Left lung (tissue), 10 donors: Measurements from ENCODE around the gene BCAS1. TPM values are rescaled to one million over a fixed set of nuclear protein-coding genes. Genes with fewer than 3 reads are reported as not detected.
A peak's percentile ranks its signal among the peaks of the same experiment; 100 is the strongest.

Experiments used
- ATAC-seq: fragments of 200-7000 bp; cut with Tn5 transposase; one replicate; pipeline ENCODE4 v1.9.1; 2020; ENCODE audit warnings: moderate library complexity
- DNase-seq, 4 donors: peaks; one replicate each; pipeline ENCODE4 v3.0.0-alpha.2; 2013 to 2020
- H3K27ac ChIP-seq, 2 donors: fragments of 200-600 bp; sonication (generic) in 1 of 2; one replicate each; pipeline versions ENCODE4 v1.5.0 to v1.8.0; 2020 to 2021
- H3K27me3 ChIP-seq, 2 donors: fragments of 200-600 bp; sonication (generic) in 1 of 2; one replicate each; pipeline versions ENCODE4 v1.5.0 to v1.8.0; 2020 to 2021
- H3K36me3 ChIP-seq, 2 donors: fragments of 200-600 bp; sonication (generic) in 1 of 2; one replicate each; pipeline versions ENCODE4 v1.5.0 to v1.8.0; 2020 to 2021
- H3K4me1 ChIP-seq, 2 donors: fragments of 200-600 bp; one replicate each; pipeline ENCODE4 v1.8.0; 2021
- H3K4me3 ChIP-seq, 2 donors: fragments of 200-600 bp; sonication (generic) in 1 of 2; one replicate each; pipeline versions ENCODE4 v1.5.0 to v1.8.0; 2020 to 2021; ENCODE audit warnings: mild to moderate bottlenecking in 1 of 2
- H3K9me3 ChIP-seq, 2 donors: fragments of 200-600 bp; sonication (generic) in 1 of 2; one replicate each; pipeline versions ENCODE4 v1.5.0 to v1.8.0; 2020 to 2021
- intact Hi-C, 2 donors: fragments of 100-400 bp; cut with DNase I; formaldehyde crosslinking; loops; one replicate each; pipeline versions ENCODE4 v1.11.2 to v1.14.2; 2022
- polyA plus RNA-seq, 6 donors: library from polyadenylated mRNA; unstranded; fragments of 120-200 nt; gene quantifications; one replicate each; pipeline ENCODE4 v1.2.1, GENCODE V29; 2013; ENCODE audit not compliant: insufficient read length in 6 of 6
- total RNA-seq, 2 donors: library from RNA; stranded (reverse); fragmentation: NEBNext Ultra II Directional; extraction: Animal tissue kit (Norgen Biotek cat#: 25700); gene quantifications; one replicate each; pipeline ENCODE4 v1.2.1, GENCODE V29; 2021
- TF ChIP-seq, protein P1 (sequence below), 2 donors: fragments of 200-600 bp; sonication (generic) in 1 of 2; IDR thresholded peaks; one replicate each; pipeline versions ENCODE4 v1.5.0 to v1.8.0; 2021; ENCODE audit warnings: antibody characterized with exemption in 2 of 2
- donor health status: DM: no; HTN: yes; CAD: no.
- donor health status: DM: no; HTN: no; CAD: no.

Gene BCAS1
- total and polyA plus RNA-seq, 8 donors: 0.44 to 1.6 (median 0.81) TPM

GRCh38 chr20:54110457-54110856 lies 40.1 kb upstream of the BCAS1 start:
- ATAC-seq (no peak), DNase-seq (no peak)
- no peak overlapping the region for H3K4me3 ChIP-seq
- H3K27me3 ChIP-seq: no peaks in the 10 kb centered on the region
- intact Hi-C loops: no loop called here
- TF ChIP-seq, protein P1, sequence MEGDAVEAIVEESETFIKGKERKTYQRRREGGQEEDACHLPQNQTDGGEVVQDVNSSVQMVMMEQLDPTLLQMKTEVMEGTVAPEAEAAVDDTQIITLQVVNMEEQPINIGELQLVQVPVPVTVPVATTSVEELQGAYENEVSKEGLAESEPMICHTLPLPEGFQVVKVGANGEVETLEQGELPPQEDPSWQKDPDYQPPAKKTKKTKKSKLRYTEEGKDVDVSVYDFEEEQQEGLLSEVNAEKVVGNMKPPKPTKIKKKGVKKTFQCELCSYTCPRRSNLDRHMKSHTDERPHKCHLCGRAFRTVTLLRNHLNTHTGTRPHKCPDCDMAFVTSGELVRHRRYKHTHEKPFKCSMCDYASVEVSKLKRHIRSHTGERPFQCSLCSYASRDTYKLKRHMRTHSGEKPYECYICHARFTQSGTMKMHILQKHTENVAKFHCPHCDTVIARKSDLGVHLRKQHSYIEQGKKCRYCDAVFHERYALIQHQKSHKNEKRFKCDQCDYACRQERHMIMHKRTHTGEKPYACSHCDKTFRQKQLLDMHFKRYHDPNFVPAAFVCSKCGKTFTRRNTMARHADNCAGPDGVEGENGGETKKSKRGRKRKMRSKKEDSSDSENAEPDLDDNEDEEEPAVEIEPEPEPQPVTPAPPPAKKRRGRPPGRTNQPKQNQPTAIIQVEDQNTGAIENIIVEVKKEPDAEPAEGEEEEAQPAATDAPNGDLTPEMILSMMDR (IDR thresholded peaks at IDR 0.05): no peak
- H3K9me3 ChIP-seq: no peaks in the 10 kb centered on the region
- peaks cover 0 to 13% of the 10 kb centered on the region in 2 donors for H3K4me1 ChIP-seq
- no peaks in the 10 kb centered on the region for H3K36me3 ChIP-seq
- H3K27ac ChIP-seq: no peak overlapping the region

GRCh38 chr20:54110041-54110440 lies 39.6 kb upstream of the BCAS1 start:
- H3K4me3 ChIP-seq: no peak overlapping the region
- no peak overlapping the region for H3K27ac ChIP-seq
- no peak for DNase-seq
- ATAC-seq: no peak
- H3K4me1 ChIP-seq: peaks cover 0 to 8% of the 10 kb centered on the region in 2 donors
- H3K27me3 ChIP-seq: no peaks in the 10 kb centered on the region
- H3K9me3 ChIP-seq: no peaks in the 10 kb centered on the region
- intact Hi-C loops: no loop called here
- no peaks in the 10 kb centered on the region for H3K36me3 ChIP-seq
- TF ChIP-seq, protein P1 (IDR thresholded peaks at IDR 0.05): no peak

DNA sequence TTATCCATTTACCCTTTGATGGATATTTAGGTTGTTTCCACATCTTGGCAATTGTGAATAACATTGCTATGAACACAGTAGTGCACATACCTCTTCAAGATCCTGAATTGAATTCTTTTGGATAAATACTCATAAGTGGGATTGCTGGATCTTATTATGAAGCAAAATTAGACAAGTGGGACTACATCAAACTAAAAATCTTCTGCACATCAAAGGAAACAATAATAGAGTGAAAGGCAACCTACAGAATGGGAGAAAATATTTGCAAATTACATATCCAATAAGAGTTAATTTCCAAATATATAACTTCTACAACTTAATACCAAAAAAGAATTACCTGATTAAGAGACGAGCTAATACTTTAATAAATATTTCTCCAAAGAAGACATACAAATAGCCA lies 38.4 kb upstream of the BCAS1 start:
- Histone ChIP-seq H3K4me3 (no peak overlapping the region), H3K27me3 (no peaks in the 10 kb centered on the region), H3K27ac (no peak overlapping the region), H3K36me3 (no peaks in the 10 kb centered on the region), H3K4me1 (peaks cover 0 to 3% of the 10 kb centered on the region in 2 donors), H3K9me3 (no peaks in the 10 kb centered on the region)
- TF ChIP-seq, protein P1 (IDR thresholded peaks at IDR 0.05): no peak
- ATAC-seq (no peak), DNase-seq (no peak)
- intact Hi-C loops: loop anchor here in 1 of 2 donors (10.0 kb wide), 1 partner anchor 536 kb away; no protein-coding TSS in a partner anchor

DNA sequence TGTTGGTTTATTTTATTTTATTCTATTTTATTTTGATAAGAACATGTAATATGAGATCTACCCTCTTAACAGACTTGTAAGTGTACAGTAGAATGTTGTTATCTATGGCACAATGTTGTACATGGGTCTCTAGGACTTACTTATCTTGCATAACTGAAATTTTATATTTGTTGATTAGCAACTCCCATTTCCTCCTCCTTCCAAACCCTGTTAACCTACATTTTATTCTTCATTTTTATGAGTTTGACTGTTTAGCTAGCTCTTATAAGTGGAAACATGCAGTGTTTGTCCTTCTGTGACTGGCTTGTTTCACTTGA lies 37.9 kb upstream of the BCAS1 start:
- H3K4me1 ChIP-seq: peaks cover 0 to 3% of the 10 kb centered on the region in 2 donors
- no peak overlapping the region for H3K4me3 ChIP-seq
- intact Hi-C loops: loop anchor here in 1 of 2 donors (10.0 kb wide), 1 partner anchor 537 kb away; no protein-coding TSS in a partner anchor
- DNase-seq (no peak), ATAC-seq (peak; percentile 43)
- H3K9me3 ChIP-seq: no peaks in the 10 kb centered on the region
- TF ChIP-seq, protein P1 (IDR thresholded peaks at IDR 0.05): no peak
- peak overlapping the region in 1 of 2 donors; percentile 2 for H3K27ac ChIP-seq
- H3K36me3 ChIP-seq: no peaks in the 10 kb centered on the region
- H3K27me3 ChIP-seq: no peaks in the 10 kb centered on the region

DNA sequence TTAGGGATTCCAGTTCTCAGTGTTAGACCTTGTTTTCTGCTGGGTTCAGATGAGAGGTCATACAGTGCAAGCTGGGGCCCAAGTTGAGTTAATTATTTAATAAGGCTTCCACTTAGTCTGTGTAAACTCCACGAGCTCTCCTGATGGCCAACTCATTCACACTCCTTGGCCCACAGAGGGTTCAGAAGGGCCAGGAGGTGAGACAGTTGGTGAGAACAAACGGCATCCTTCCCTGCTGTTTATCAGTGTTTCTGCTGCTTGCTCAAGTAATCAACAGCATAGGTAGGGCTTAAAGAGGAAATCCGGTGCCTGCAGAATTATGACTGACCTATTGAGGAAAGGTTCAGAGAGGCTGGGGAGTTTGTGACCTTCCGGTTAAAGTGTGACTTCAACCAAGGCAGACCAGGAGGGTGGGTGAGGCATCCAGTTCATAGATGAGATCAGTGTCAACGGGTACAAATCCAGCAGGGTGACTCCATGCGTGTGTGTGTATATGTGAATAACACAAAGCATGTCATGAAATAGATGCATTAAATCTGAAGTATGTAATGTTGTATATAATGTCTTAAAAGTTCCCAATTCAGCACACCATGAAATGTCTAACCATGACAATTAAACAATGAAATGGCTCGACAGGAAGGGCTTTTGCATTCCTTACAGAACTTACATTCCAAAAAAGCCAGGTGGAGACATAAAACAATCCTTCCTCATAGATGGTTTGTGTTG lies 37.4 kb upstream of the BCAS1 start:
- Histone ChIP-seq H3K4me3 (no peak overlapping the region), H3K9me3 (no peaks in the 10 kb centered on the region), H3K4me1 (peaks cover 0 to 3% of the 10 kb centered on the region in 2 donors), H3K36me3 (no peaks in the 10 kb centered on the region), H3K27me3 (no peaks in the 10 kb centered on the region), H3K27ac (peak overlapping the region in 1 of 2 donors; percentile 2)
- TF ChIP-seq, protein P1 (IDR thresholded peaks at IDR 0.05): no peak
- DNase-seq: no peak
- peak; percentile 80 for ATAC-seq
- intact Hi-C loops: loop anchor here in 1 of 2 donors (10.0 kb wide), 1 partner anchor 537 kb away; no protein-coding TSS in a partner anchor
